Measurements from ENCODE around the gene PARP15.
A peak's percentile ranks its signal among the peaks of the same experiment; 100 is the strongest.
"Not testable (repeated sequence)": the region's sequence is repeated elsewhere in the genome, so short reads cannot be mapped to it uniquely, and the experiment has no call there.

PARP15 gene

GRCh38 chr3:122674339-122674738 is 96.9 kb downstream of the PARP15 start:
- no peak for DNase-seq

DNA sequence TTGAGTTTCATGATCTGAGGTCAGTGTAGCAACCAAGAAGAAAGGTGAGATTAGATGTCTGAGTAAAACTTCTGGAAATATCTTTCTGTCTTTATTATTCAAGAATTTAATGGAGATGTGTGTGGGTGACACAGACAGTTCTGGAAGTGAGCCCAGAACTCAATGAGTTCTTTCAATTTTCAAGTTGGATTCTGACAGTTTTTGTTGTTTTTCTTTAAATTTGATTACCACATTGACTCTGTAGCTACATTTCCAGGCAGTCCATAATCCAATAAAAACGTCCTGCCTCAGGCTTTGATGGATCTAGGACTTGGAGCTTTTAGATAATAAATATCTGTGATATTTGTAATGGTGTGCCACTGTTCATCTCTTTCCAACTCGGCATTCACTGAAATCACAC is 99.3 kb downstream of the PARP15 start:
- no peak for DNase-seq

GRCh38 chr3:122677216-122677615 is 99.8 kb downstream of the PARP15 start:
- no peak for DNase-seq

GRCh38 chr3:122678506-122678905 is 101.1 kb downstream of the PARP15 start:
- no peak for DNase-seq

DNA sequence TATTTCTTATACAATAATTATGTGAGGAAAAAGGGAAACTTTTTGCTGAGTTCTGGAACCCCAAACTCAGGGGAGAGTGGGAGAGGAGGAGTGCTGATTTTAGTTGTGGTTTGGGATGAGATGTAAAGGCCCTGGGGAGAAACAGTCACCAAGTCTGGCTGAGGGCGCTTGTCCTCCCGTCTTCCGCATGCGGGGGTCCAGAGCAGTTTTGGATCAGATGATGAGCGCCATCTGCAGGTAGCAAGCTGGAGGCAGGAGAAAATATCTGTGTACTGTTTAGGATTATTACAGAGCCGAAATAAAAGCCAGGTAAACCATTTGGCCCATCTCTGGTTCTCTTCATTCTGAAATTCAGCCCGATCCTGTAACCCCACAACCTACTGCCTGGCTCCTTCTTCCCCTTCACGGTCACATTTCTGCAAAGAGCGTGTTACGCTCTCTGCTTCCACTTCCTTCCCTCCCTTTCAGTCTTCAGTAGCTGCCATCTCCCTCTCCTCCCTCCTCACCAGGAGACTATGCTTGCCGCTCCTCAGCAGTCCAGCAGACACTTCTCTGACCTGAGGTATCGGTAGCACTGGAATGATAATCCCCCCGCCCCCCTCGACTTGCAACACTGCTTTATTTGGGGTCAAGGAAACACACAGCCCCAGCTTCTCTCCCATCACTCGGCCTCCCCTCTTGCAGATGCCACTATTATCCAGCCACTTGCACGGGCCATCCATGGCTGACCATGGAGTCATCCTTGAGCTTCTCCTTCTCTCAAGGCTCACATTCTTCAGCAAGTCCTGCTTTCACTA is 101.8 kb downstream of the PARP15 start:
- DNase-seq, result peak; percentile 49

- no peak for DNase-seq
Observed at GRCh38 chr3:122679882-122680474, 102.5 kb downstream of the PARP15 start.

GRCh38 chr3:122680475-122681283 is 103.2 kb downstream of the PARP15 start, which contains the start of gene PARP14:
TSS of gene PARP14 (plus strand) at chr3:122680839. CDS start at chr3:122680884, 45 bp downstream.
- peak; percentile 25 for DNase-seq

DNA sequence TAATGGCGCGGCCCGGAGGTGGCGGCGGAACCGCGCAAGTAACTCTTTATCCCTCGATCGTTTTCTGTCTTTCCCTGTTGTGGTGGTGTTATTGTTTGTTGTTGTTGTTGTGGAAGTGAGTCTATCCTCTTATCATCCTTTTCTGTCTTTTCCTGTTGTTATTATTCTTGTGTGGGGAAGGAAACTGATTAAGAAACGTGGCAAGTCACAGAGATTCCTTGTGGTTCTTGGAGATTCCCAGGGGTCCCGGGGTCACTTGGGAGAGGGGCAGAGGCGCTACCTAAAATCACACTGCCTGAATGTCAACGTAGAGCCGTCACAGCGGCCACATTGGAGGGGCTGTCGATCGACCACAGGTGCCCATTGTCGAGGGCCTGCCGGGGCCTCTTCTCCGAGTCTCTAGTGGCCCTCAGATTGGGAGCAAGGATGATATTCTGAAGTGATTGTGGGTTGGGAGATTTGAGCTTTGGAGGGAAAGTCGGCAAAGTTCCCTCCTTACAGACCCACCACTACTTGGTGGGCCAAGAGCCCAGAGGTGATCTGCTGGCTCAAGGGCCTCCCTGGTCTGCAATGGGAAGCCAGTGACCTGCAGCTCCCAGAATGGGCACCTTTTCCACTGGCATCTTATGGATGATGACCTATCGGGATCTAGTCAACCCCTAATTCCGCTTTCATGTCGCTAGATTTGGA is 104.0 kb downstream of the PARP15 start:
- no peak for DNase-seq

- no peak for DNase-seq
Observed at GRCh38 chr3:122681974-122682409, 104.5 kb downstream of the PARP15 start.

DNA sequence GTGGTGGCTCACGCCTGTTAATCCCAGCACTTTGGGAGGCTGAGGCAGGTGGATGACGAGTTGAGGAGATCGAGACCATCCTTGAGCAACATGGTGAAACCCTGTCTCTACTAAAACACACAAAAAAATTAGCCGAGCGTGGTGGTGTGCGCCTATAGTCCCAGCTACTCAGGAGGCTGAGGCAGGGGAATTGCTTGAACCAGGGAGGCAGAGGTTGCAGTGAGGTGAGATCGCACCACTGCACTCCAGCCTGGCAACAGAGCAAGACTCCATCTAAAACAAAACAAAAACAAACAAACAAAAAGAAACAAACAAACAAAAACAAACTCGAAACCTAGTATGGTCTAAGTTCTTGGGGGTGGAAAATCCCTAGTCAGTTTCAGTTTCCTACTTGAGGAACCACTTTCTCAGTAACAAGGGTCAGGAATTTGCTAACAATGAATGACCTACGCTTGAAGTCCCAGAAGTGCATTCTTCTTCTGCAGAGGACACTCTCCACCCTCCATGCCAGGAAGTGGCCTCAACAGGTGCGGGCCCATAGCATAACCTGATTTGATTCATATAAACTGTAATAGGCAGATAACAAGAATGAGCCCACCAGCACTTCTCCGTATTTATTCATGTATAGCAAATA is 105.4 kb downstream of the PARP15 start:
- not testable (repeated sequence) for DNase-seq

- no peak for DNase-seq
Observed at GRCh38 chr3:122687298-122687697, 109.8 kb downstream of the PARP15 start.
